Measurements from ENCODE around the gene ONECUT3.

DNA sequence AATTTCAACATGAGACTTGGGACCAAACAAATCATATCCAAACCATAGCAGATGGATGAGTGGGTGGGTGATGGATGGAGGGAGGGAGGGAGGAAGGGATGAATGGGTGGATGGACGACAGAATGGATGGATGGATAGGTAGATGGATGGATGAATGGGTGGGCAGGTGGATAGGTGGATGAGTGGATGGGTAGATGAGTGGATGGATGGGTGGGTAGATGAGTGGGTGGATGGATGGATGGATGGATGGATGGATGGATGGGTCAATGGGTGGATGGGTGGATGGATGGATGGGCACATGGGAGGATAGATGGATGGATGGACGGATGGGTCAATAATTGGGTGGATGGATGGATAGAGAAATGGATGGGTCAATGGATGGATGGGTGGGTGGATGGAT is 47.9 kb upstream of the ONECUT3 start:
- no peak for TF ChIP-seq POLR2A (IDR thresholded peaks at IDR 0.05)
- TF ChIP-seq, protein P1, sequence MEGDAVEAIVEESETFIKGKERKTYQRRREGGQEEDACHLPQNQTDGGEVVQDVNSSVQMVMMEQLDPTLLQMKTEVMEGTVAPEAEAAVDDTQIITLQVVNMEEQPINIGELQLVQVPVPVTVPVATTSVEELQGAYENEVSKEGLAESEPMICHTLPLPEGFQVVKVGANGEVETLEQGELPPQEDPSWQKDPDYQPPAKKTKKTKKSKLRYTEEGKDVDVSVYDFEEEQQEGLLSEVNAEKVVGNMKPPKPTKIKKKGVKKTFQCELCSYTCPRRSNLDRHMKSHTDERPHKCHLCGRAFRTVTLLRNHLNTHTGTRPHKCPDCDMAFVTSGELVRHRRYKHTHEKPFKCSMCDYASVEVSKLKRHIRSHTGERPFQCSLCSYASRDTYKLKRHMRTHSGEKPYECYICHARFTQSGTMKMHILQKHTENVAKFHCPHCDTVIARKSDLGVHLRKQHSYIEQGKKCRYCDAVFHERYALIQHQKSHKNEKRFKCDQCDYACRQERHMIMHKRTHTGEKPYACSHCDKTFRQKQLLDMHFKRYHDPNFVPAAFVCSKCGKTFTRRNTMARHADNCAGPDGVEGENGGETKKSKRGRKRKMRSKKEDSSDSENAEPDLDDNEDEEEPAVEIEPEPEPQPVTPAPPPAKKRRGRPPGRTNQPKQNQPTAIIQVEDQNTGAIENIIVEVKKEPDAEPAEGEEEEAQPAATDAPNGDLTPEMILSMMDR (IDR thresholded peaks at IDR 0.05): no peak

Measured in lower leg skin (tissue), 3 donors.